ENCODE data around the gene ACSM5. TPM values are rescaled to one million over a fixed set of nuclear protein-coding genes. Genes with fewer than 3 reads are reported as not detected.

ACSM5 gene
- total RNA-seq, 1 experiment from 2014 or later: 0.54 TPM

- H3K4me1 Mint-ChIP-seq (ENCODE audit: insufficient read depth, unreplicated experiment): peaks cover 14% of the 10 kb centered on the region
- no peaks in the 10 kb centered on the region for H3K36me3 Mint-ChIP-seq (ENCODE audit: insufficient read depth, unreplicated experiment)
- no TSS peak for BruUV-seq (replicated peaks)
- ChIA-PET POLR2A (no interaction called here), CTCF (interaction anchor here (0.6 to 6.7 kb wide), 7 partner anchors 10 to 1017 kb away, joined by 3 to 61 read pairs (median 3); no protein-coding TSS in a partner anchor)
- TF ChIP-seq, protein P1, sequence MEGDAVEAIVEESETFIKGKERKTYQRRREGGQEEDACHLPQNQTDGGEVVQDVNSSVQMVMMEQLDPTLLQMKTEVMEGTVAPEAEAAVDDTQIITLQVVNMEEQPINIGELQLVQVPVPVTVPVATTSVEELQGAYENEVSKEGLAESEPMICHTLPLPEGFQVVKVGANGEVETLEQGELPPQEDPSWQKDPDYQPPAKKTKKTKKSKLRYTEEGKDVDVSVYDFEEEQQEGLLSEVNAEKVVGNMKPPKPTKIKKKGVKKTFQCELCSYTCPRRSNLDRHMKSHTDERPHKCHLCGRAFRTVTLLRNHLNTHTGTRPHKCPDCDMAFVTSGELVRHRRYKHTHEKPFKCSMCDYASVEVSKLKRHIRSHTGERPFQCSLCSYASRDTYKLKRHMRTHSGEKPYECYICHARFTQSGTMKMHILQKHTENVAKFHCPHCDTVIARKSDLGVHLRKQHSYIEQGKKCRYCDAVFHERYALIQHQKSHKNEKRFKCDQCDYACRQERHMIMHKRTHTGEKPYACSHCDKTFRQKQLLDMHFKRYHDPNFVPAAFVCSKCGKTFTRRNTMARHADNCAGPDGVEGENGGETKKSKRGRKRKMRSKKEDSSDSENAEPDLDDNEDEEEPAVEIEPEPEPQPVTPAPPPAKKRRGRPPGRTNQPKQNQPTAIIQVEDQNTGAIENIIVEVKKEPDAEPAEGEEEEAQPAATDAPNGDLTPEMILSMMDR (IDR thresholded peaks at IDR 0.05; ENCODE audit: unreplicated experiment): no peak
- intact Hi-C loops (cut with micrococcal nuclease): no loop called here
- no peaks in the 10 kb centered on the region for H3K27me3 Mint-ChIP-seq (ENCODE audit: insufficient read depth, unreplicated experiment)
- DNase-seq (ENCODE audit: unreplicated experiment): no peak
- H3K9me3 Mint-ChIP-seq (ENCODE audit: unreplicated experiment): no peaks in the 10 kb centered on the region
- no peak overlapping the region for H3K27ac Mint-ChIP-seq (ENCODE audit: low read depth, unreplicated experiment)
- H3K4me3 Mint-ChIP-seq (ENCODE audit: unreplicated experiment): no peak overlapping the region
These were observed 15.3 kb upstream of the ACSM5 start for GRCh38 chr16:20393801-20394577.

DNA sequence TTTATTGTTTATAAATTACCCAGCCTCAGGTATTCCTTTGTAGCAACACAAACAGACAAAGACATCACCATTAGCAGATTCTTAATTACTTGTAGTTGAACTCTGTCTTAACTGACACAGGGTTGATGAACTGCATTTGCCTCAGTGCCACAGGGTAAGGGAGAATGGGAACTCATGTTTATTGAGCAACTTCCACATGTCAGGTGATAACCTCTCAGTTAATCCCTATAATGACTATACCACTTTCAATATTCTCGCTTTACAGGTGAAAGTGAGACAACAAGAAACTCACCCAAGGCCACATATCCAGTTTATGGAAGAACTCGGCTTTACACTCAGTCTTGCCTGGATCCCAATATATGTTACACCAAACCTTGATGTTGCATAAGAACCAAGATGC is 13.4 kb upstream of the ACSM5 start:
- Mint-ChIP-seq H3K9me3 (ENCODE audit: unreplicated experiment) (no peaks in the 10 kb centered on the region), H3K4me3 (ENCODE audit: unreplicated experiment) (no peak overlapping the region), H3K4me1 (ENCODE audit: insufficient read depth, unreplicated experiment) (peaks cover 14% of the 10 kb centered on the region), H3K27ac (ENCODE audit: low read depth, unreplicated experiment) (no peak overlapping the region), H3K27me3 (ENCODE audit: insufficient read depth, unreplicated experiment) (no peaks in the 10 kb centered on the region), H3K36me3 (ENCODE audit: insufficient read depth, unreplicated experiment) (no peaks in the 10 kb centered on the region)
- no TSS peak for BruUV-seq (replicated peaks)
- CTCF ChIA-PET: interaction anchor here (0.6 to 6.7 kb wide), 3 partner anchors 12 to 740 kb away, joined by 4 to 61 read pairs (median 5); no protein-coding TSS in a partner anchor
- POLR2A ChIA-PET: no interaction called here
- DNase-seq (ENCODE audit: unreplicated experiment): no peak
- TF ChIP-seq, protein P1 (IDR thresholded peaks at IDR 0.05; ENCODE audit: unreplicated experiment): no peak
- intact Hi-C loops (cut with micrococcal nuclease): no loop called here

- CTCF ChIA-PET: interaction anchor here (0.9 to 6.7 kb wide), 3 partner anchors 8 to 489 kb away, joined by 4 to 61 read pairs (median 4); no protein-coding TSS in a partner anchor
- H3K4me3 Mint-ChIP-seq (ENCODE audit: unreplicated experiment): no peak overlapping the region
- H3K27me3 Mint-ChIP-seq (ENCODE audit: insufficient read depth, unreplicated experiment): no peaks in the 10 kb centered on the region
These were observed 12.4 kb upstream of the ACSM5 start for GRCh38 chr16:20396846-20397467.

More at GRCh38 chr16:20396846-20397467, 12.4 kb upstream of the ACSM5 start:
- TF ChIP-seq, protein P1 (IDR thresholded peaks at IDR 0.05; ENCODE audit: unreplicated experiment): no peak
- DNase-seq (ENCODE audit: unreplicated experiment): no peak
- Mint-ChIP-seq H3K27ac (ENCODE audit: low read depth, unreplicated experiment) (no peak overlapping the region), H3K4me1 (ENCODE audit: insufficient read depth, unreplicated experiment) (peaks cover 14% of the 10 kb centered on the region), H3K36me3 (ENCODE audit: insufficient read depth, unreplicated experiment) (no peaks in the 10 kb centered on the region), H3K9me3 (ENCODE audit: unreplicated experiment) (no peaks in the 10 kb centered on the region)
- intact Hi-C loops (cut with micrococcal nuclease): no loop called here
- POLR2A ChIA-PET: no interaction called here
- no TSS peak for BruUV-seq (replicated peaks)

Data from MCF 10A (cell line).